HepG2 (cell line): ENCODE results near the gene RSPRY1.

ENCODE experiments used
- CBX2 ChIP-seq, 2 experiments: fragments of 200-600 bp in 1 of 2; sonication (generic); formaldehyde crosslinking in 1 of 2; IDR thresholded peaks; 2 replicates each; pipeline versions ENCODE4 v1.7.0 to v1.8.1; 2018 to 2022; ENCODE audit warnings: low read depth in 2 of 2, low read length in 1 of 2, mild to moderate bottlenecking in 1 of 2, missing genetic modification reagents in 1 of 2
- EP300 ChIP-seq, 3 experiments: sonication (generic) in 1 of 3; formaldehyde crosslinking in 1 of 3; IDR thresholded peaks; 2 replicates each; pipeline versions ENCODE4 v1.5.1 to v1.6.1; 2011 to 2020; ENCODE audit warnings: low read depth in 2 of 3, low read length in 2 of 3, borderline replicate concordance in 1 of 3, improper control_type of control experiment in 1 of 3, mild to moderate bottlenecking in 1 of 3, missing genetic modification reagents in 1 of 3, moderate library complexity in 1 of 3
- HIC2 ChIP-seq: sonication (generic); formaldehyde crosslinking; IDR thresholded peaks from 2 replicates; pipeline ENCODE4 v1.9.0; 2022; ENCODE audit warnings: low read depth, missing genetic modification reagents
- NCOA2 ChIP-seq: sonication (generic); formaldehyde crosslinking; IDR thresholded peaks from 2 replicates; pipeline ENCODE4 v1.8.0; 2022; ENCODE audit warnings: inconsistent platforms
- ZBTB38 ChIP-seq: sonication (generic); formaldehyde crosslinking; IDR thresholded peaks from 2 replicates; pipeline ENCODE4 v1.5.1; 2020; ENCODE audit warnings: mild to moderate bottlenecking, missing genetic modification reagents
- ZNF501 ChIP-seq: sonication (generic); formaldehyde crosslinking; IDR thresholded peaks from 2 replicates; pipeline ENCODE4 v1.5.1; 2020; ENCODE audit warnings: mild to moderate bottlenecking, moderate library complexity, missing genetic modification reagents
- TF ChIP-seq, protein P1 (sequence below): sonication (generic); formaldehyde crosslinking; IDR thresholded peaks from 2 replicates; pipeline ENCODE4 v1.5.0; 2020; ENCODE audit warnings: mild to moderate bottlenecking, missing genetic modification reagents, moderate library complexity
- TF ChIP-seq, protein P2 (sequence below): IDR thresholded peaks from 2 replicates; pipeline ENCODE4 v1.6.1; 2016
- TF ChIP-seq, protein P3 (sequence below): sonication (generic); formaldehyde crosslinking; IDR thresholded peaks from 2 replicates; pipeline ENCODE4 v1.4.0; 2020; ENCODE audit warnings: missing genetic modification reagents, borderline replicate concordance

GRCh38 chr16:57258226-57258909, 72.2 kb downstream of the RSPRY1 start:
- TF ChIP-seq EP300 (IDR thresholded peaks at IDR 0.05; ENCODE audit: low read depth in 2 of 2, low read length in 2 of 2) = no peak
- TF ChIP-seq EP300 (CRISPR knock-in tag; IDR thresholded peaks at IDR 0.05; ENCODE audit: borderline replicate concordance) = no peak
- TF ChIP-seq, protein P1, sequence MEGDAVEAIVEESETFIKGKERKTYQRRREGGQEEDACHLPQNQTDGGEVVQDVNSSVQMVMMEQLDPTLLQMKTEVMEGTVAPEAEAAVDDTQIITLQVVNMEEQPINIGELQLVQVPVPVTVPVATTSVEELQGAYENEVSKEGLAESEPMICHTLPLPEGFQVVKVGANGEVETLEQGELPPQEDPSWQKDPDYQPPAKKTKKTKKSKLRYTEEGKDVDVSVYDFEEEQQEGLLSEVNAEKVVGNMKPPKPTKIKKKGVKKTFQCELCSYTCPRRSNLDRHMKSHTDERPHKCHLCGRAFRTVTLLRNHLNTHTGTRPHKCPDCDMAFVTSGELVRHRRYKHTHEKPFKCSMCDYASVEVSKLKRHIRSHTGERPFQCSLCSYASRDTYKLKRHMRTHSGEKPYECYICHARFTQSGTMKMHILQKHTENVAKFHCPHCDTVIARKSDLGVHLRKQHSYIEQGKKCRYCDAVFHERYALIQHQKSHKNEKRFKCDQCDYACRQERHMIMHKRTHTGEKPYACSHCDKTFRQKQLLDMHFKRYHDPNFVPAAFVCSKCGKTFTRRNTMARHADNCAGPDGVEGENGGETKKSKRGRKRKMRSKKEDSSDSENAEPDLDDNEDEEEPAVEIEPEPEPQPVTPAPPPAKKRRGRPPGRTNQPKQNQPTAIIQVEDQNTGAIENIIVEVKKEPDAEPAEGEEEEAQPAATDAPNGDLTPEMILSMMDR = no peak
- TF ChIP-seq, protein P2, sequence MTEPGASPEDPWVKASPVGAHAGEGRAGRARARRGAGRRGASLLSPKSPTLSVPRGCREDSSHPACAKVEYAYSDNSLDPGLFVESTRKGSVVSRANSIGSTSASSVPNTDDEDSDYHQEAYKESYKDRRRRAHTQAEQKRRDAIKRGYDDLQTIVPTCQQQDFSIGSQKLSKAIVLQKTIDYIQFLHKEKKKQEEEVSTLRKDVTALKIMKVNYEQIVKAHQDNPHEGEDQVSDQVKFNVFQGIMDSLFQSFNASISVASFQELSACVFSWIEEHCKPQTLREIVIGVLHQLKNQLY (CRISPR knock-in tag) = no peak
- TF ChIP-seq NCOA2 = no peak
- TF ChIP-seq HIC2 (CRISPR knock-in tag) = no peak
- TF ChIP-seq ZBTB38 (CRISPR knock-in tag) = no peak
- TF ChIP-seq, protein P3, sequence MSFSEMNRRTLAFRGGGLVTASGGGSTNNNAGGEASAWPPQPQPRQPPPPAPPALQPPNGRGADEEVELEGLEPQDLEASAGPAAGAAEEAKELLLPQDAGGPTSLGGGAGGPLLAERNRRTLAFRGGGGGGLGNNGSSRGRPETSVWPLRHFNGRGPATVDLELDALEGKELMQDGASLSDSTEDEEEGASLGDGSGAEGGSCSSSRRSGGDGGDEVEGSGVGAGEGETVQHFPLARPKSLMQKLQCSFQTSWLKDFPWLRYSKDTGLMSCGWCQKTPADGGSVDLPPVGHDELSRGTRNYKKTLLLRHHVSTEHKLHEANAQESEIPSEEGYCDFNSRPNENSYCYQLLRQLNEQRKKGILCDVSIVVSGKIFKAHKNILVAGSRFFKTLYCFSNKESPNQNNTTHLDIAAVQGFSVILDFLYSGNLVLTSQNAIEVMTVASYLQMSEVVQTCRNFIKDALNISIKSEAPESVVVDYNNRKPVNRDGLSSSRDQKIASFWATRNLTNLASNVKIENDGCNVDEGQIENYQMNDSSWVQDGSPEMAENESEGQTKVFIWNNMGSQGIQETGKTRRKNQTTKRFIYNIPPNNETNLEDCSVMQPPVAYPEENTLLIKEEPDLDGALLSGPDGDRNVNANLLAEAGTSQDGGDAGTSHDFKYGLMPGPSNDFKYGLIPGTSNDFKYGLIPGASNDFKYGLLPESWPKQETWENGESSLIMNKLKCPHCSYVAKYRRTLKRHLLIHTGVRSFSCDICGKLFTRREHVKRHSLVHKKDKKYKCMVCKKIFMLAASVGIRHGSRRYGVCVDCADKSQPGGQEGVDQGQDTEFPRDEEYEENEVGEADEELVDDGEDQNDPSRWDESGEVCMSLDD (CRISPR knock-in tag) = no peak
- no peak for TF ChIP-seq ZNF501
- TF ChIP-seq CBX2 (IDR thresholded peaks at IDR 0.05; ENCODE audit: low read depth, low read length) = no peak
- no peak for TF ChIP-seq CBX2 (CRISPR knock-in tag; IDR thresholded peaks at IDR 0.05; ENCODE audit: low read depth)
